Camera-type eye (tissue), 1 donor: ENCODE measurements around the gene ARHGEF10L. TPM values are rescaled to one million over a fixed set of nuclear protein-coding genes. Genes with fewer than 3 reads are reported as not detected.

Experiments used
- total RNA-seq: library from RNA; depleted of rRNA; stranded (reverse); fragments of >200 nt; gene quantifications from one replicate; pipeline ENCODE4 v1.2.3, GENCODE V29; 2014

The ARHGEF10L gene
- total RNA-seq: 52.7 TPM

DNA sequence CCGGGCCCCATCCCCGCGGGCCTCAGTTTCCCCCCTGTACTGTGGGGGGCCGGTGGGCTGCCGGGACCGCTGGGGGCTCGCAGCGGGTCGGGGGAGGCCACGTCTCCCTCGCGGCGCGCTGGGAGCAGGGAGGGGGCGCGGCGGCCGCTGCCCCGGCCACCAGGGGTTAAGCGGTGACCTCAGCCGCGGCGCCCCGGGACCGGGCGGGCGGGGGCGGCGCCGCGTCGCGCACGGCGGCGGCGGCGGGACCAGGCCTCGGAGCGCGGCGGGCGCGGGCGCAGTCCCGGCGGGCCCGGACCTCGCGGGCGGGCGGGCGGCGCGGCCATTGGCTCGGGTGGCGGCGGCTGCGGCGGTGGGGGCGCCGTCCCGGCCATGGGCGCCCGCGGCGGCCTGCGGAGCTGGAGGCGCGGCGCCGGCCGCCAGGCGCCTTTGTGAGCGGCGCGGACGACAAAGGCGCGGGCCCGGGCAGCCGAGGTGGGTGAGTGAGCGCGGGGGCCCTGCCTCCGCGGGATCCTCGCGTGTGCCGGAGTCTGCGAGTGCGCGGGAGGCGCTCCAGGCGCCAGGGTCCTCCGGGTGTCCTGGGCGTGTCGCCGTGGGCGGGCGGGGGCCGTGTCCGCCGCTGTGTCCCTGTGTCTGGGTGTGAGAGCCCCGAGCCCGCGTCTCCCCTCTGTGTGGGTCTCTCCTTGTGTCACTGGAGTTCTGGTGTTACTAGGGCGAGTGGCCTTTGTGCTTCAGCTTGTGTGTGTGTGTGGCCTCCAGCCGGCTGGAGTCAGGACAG lies at the start of gene ARHGEF10L:
TSS of gene ARHGEF10L (plus strand) at position 222 of the 778 bp plus-strand sequence. CDS start 40,898 bp downstream, outside the sequence.

Other genes with a start within 250 kb of the ARHGEF10L start
- 3.0 TPM for gene PADI4, start 231.5 kb upstream of the ARHGEF10L start, total RNA-seq
- gene PADI6, start 167.5 kb upstream of the ARHGEF10L start, total RNA-seq: 0.16 TPM
- gene RCC2, start 100.0 kb upstream of the ARHGEF10L start, total RNA-seq: 46.5 TPM
- not detected for gene ACTL8, start 215.6 kb downstream of the ARHGEF10L start, total RNA-seq